OCI-LY3 (cell line): ENCODE data around the gene SPAG6.
"Not testable (repeated sequence)": the region's sequence is repeated elsewhere in the genome, so short reads cannot be mapped to it uniquely, and the experiment has no call there.

Experiments used
- H2AFZ ChIP-seq: fragments of 200-600, 300-600 bp; shearing (Covaris generic); 2 replicates; pipeline ENCODE4 v1.6.0; 2014; ENCODE audit warnings: antibody characterized with exemption, low read depth, low read length
- H3K27ac ChIP-seq: fragments of 200-600, 300-600 bp; sonication (generic); 2 replicates; pipeline ENCODE4 v1.5.1; 2014; ENCODE audit warnings: mild to moderate bottlenecking, low read length, moderate library complexity, mixed read lengths
- H3K27me3 ChIP-seq: fragments of 200-600, 300-600 bp; sonication (generic); 2 replicates; pipeline ENCODE4 v1.6.1; 2014; ENCODE audit warnings: low read depth, low read length, mixed read lengths
- H3K36me3 ChIP-seq: fragments of 200-600, 300-600 bp; sonication (generic); replicated peaks from 2 replicates; pipeline ENCODE3; 2014; ENCODE audit warnings: low read depth, low read length, mixed read lengths
- H3K4me1 ChIP-seq: fragments of 300-600, 200-600 bp; sonication (generic); 2 replicates; pipeline ENCODE4 v1.6.1; 2014; ENCODE audit warnings: low read length, mixed read lengths
- H3K4me2 ChIP-seq: fragments of 200-600, 300-600 bp; sonication (generic); 2 replicates; pipeline ENCODE4 v1.6.1; 2014; ENCODE audit warnings: low read length, mixed read lengths
- H3K4me3 ChIP-seq: fragments of 300-600, 200-600 bp; sonication (generic); 2 replicates; pipeline ENCODE4 v1.5.1; 2014; ENCODE audit warnings: antibody characterized with exemption, mild to moderate bottlenecking, low read length, moderate library complexity
- H3K79me2 ChIP-seq: fragments of 300-600, 200-600 bp; shearing (Covaris generic); 2 replicates; pipeline ENCODE4 v1.6.1; 2014; ENCODE audit warnings: mild to moderate bottlenecking, low read length, mixed read lengths
- H3K9ac ChIP-seq: fragments of 300-600, 200-600 bp; shearing (Covaris generic); 2 replicates; pipeline ENCODE4 v1.6.0; 2014; ENCODE audit warnings: mild to moderate bottlenecking, low read length, moderate library complexity
- H3K9me3 ChIP-seq: fragments of 200-600, 300-600 bp; shearing (Covaris generic); 2 replicates; pipeline ENCODE4 v1.6.1; 2014; ENCODE audit warnings: low read length, mixed read lengths; ENCODE audit not compliant: insufficient read depth
- H4K20me1 ChIP-seq: fragments of 200-600, 300-600 bp; sonication (generic); 2 replicates; pipeline ENCODE4 v1.6.1; 2016; ENCODE audit warnings: low read length, mixed read lengths; ENCODE audit not compliant: insufficient read depth
- EZH2phosphoT487 ChIP-seq: fragments of 200-600 bp; shearing (Covaris generic); IDR thresholded peaks from 2 replicates; pipeline ENCODE4 v1.6.1; 2018; ENCODE audit warnings: antibody characterized with exemption, mixed run types, low read depth
- TF ChIP-seq, protein P1 (sequence below): fragments of 200-600, 300-600 bp; sonication (generic); IDR thresholded peaks from 2 replicates; pipeline ENCODE4 v1.5.1; 2014; ENCODE audit warnings: antibody characterized with exemption, low read length, low read depth

Gene SPAG6

DNA sequence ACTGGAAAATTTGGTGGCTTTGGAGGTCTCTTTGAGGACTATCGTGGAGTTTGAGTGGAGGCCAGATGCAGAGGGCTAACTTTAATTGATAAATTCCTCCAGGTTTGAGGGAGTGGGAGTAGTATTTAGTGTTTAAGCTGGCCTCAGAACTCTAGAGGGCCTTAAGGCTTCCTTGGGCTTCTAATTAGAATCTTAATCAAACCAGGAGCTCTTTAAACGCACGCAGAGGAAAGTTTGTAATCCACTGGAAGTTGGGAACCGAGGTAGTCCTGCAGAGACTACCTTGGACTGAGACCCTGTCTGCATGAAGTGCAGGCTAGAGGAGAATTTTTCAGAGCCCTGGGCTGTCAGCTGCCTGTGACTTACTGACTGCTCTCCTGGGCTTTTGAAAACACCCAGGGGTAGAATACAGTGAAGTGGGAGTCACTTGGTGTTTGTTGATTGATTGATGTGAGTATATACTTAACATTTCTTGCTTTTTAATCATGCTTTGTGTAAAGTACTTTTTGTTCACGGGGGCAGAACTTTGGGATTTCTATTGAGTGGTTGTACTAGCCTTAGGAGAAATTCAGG is 5.9 kb downstream of the SPAG6 start:
- Histone ChIP-seq H4K20me1 (no peaks in the 10 kb centered on the region), H3K9ac (no peak overlapping the region), H3K4me2 (no peak overlapping the region), H3K4me3 (no peak overlapping the region), H3K79me2 (no peaks in the 10 kb centered on the region), H3K36me3 (no peaks in the 10 kb centered on the region), H3K27me3 (no peaks in the 10 kb centered on the region), H3K4me1 (peaks cover 3% of the 10 kb centered on the region), H3K9me3 (no peaks in the 10 kb centered on the region), H2AFZ (no peak overlapping the region), H3K27ac (no peak overlapping the region)
- TF ChIP-seq, protein P1, sequence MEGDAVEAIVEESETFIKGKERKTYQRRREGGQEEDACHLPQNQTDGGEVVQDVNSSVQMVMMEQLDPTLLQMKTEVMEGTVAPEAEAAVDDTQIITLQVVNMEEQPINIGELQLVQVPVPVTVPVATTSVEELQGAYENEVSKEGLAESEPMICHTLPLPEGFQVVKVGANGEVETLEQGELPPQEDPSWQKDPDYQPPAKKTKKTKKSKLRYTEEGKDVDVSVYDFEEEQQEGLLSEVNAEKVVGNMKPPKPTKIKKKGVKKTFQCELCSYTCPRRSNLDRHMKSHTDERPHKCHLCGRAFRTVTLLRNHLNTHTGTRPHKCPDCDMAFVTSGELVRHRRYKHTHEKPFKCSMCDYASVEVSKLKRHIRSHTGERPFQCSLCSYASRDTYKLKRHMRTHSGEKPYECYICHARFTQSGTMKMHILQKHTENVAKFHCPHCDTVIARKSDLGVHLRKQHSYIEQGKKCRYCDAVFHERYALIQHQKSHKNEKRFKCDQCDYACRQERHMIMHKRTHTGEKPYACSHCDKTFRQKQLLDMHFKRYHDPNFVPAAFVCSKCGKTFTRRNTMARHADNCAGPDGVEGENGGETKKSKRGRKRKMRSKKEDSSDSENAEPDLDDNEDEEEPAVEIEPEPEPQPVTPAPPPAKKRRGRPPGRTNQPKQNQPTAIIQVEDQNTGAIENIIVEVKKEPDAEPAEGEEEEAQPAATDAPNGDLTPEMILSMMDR = no peak
- TF ChIP-seq EZH2phosphoT487 = no peak

DNA sequence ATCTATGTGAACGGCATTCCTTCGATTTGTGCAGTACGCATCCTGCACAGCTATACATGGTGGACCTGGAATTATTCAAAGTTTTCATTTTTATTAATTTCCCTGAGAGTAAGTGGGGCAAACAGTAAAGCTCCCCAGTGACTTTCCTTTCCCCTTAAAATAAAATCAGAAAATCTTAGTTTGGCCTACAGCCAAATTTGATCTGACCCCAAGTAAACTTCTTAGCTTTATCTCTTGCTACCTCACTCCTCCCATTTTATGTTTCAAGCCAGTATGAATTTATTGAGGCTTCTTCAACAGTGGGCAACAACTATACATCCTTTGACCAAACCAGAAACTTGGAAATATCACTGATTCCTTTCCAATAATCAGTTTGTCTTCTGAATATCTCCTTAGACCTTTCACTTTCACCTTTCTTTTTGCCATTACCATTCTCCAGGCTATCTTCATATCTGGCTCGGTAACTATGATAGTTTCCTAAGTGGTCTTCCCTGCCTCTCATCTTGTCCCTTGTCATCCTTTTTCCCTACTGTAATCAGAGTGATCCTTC is 11.1 kb downstream of the SPAG6 start:
- no peak overlapping the region for H3K4me3 ChIP-seq
- H3K9ac ChIP-seq = no peak overlapping the region
- H3K4me2 ChIP-seq = no peak overlapping the region
- TF ChIP-seq EZH2phosphoT487 = no peak
- TF ChIP-seq, protein P1 = no peak
- H3K9me3 ChIP-seq = no peaks in the 10 kb centered on the region
- H2AFZ ChIP-seq = no peak overlapping the region
- H4K20me1 ChIP-seq = no peaks in the 10 kb centered on the region
- no peaks in the 10 kb centered on the region for H3K27me3 ChIP-seq
- no peaks in the 10 kb centered on the region for H3K36me3 ChIP-seq
- no peak overlapping the region for H3K27ac ChIP-seq
- H3K4me1 ChIP-seq = no peaks in the 10 kb centered on the region
- H3K79me2 ChIP-seq = no peaks in the 10 kb centered on the region

DNA sequence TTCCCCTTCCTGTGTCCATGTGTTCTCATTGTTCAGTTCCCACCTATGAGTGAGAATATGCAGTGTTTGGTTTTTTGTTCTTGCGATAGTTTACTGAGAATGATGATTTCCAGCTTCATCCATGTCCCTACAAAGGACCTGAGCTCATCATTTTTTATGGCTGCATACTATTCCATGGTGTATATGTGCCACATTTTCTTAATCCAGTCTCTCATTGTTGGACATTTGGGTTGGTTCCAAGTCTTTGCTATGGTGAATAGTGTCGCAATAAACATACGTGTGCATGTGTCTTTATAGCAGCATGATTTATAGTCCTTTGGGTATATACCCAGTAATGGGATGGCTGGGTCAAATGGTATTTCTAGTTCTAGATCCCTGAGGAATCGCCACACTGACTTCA is 12.5 kb downstream of the SPAG6 start:
- not testable (repeated sequence) for H3K9ac ChIP-seq, H4K20me1 ChIP-seq, H2AFZ ChIP-seq, H3K9me3 ChIP-seq, H3K79me2 ChIP-seq, H3K4me3 ChIP-seq, H3K4me1 ChIP-seq, H3K4me2 ChIP-seq, H3K36me3 ChIP-seq, H3K27ac ChIP-seq, H3K27me3 ChIP-seq

DNA sequence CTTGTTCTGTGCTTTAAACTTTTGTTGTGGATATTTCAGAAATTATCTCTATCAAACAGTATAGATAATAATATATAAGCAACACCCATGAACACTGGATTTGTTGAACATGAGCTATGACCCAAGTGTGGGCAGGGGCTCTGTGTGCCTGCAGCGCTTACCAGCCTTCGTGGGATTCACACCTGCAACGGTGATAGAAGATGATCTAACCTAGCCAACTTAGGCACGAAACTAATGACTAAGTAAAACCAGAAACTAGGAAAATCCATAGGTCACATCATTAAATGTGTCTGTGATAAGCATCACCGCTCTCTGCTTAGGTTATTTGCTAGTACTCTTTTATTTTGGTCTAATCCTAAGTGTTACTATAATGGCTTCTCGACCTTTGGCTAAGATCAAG is 18.0 kb downstream of the SPAG6 start:
- Histone ChIP-seq H2AFZ (no peak overlapping the region), H4K20me1 (no peaks in the 10 kb centered on the region), H3K36me3 (no peaks in the 10 kb centered on the region), H3K27ac (no peak overlapping the region), H3K27me3 (no peaks in the 10 kb centered on the region), H3K9me3 (no peaks in the 10 kb centered on the region), H3K4me2 (no peak overlapping the region), H3K4me3 (no peak overlapping the region), H3K79me2 (no peaks in the 10 kb centered on the region), H3K9ac (no peak overlapping the region), H3K4me1 (peaks cover 26% of the 10 kb centered on the region)
- TF ChIP-seq EZH2phosphoT487 = no peak
- TF ChIP-seq, protein P1 = no peak
